Endodermal cell (in vitro differentiated cells): Measurements from ENCODE around the gene TBC1D13. TPM values are rescaled to one million over a fixed set of nuclear protein-coding genes. Genes with fewer than 3 reads are reported as not detected.

Experiments used
- DNase-seq: peaks from one replicate; pipeline ENCODE4 v3.0.0-alpha.2; 2017
- H3K27ac ChIP-seq: 2 replicates; pipeline ENCODE4 v1.5.1; 2013; ENCODE audit warnings: mild to moderate bottlenecking, low read depth, low read length, moderate library complexity
- H3K27me3 ChIP-seq: 2 replicates; pipeline ENCODE4 v1.6.1; 2013; ENCODE audit warnings: mild to moderate bottlenecking, low read length, moderate library complexity; ENCODE audit not compliant: insufficient read depth, control insufficient read depth, poor library complexity, severe bottlenecking
- H3K36me3 ChIP-seq: 2 replicates; pipeline ENCODE4 v1.7.0; 2013; ENCODE audit warnings: mild to moderate bottlenecking, low read length, moderate library complexity; ENCODE audit not compliant: control insufficient read depth, insufficient read depth
- H3K4me1 ChIP-seq: one replicate; pipeline ENCODE4 v1.7.0; 2013; ENCODE audit warnings: low read length; ENCODE audit not compliant: control insufficient read depth, insufficient read depth
- H3K4me3 ChIP-seq: 2 replicates; pipeline ENCODE4 v1.5.1; 2013; ENCODE audit warnings: mild to moderate bottlenecking, low read length, moderate library complexity
- H3K9ac ChIP-seq: 2 replicates; pipeline ENCODE4 v1.6.1; 2013; ENCODE audit warnings: mild to moderate bottlenecking, low read length, moderate library complexity; ENCODE audit not compliant: poor library complexity, severe bottlenecking; ENCODE audit errors: extremely low read depth
- H3K9me3 ChIP-seq: 2 replicates; pipeline ENCODE4 v1.6.1; 2013; ENCODE audit warnings: mild to moderate bottlenecking, low read length, moderate library complexity; ENCODE audit not compliant: control insufficient read depth
- H3K27ac Mint-ChIP-seq: 2 replicates; pipeline ENCODE4 v1.8.0; 2020; ENCODE audit warnings: mixed read lengths
- H3K27me3 Mint-ChIP-seq: 2 replicates; pipeline ENCODE4 v1.8.0; 2021; ENCODE audit warnings: mild to moderate bottlenecking, mixed read lengths; ENCODE audit not compliant: insufficient read depth
- H3K36me3 Mint-ChIP-seq: 2 replicates; pipeline ENCODE4 v1.8.0; 2020; ENCODE audit warnings: low read depth, mixed read lengths
- H3K4me1 Mint-ChIP-seq: 2 replicates; pipeline ENCODE4 v1.8.0; 2020; ENCODE audit warnings: mixed read lengths
- H3K4me3 Mint-ChIP-seq: 2 replicates; pipeline ENCODE4 v1.8.0; 2020; ENCODE audit warnings: mild to moderate bottlenecking, moderate library complexity, mixed read lengths
- H3K9me3 Mint-ChIP-seq: 2 replicates; pipeline ENCODE4 v1.8.0; 2020; ENCODE audit warnings: mild to moderate bottlenecking, mixed read lengths
- WGBS, 2 experiments: methylation state at CpG; one replicate each; pipeline versions ENCODE4 v1.1.5 to v1.1.7; 2013; ENCODE audit warnings: missing lambda C conversion rate in 2 of 2, mixed read lengths in 1 of 2; ENCODE audit not compliant: insufficient coverage in 1 of 2, insufficient read length in 1 of 2; 5-methylcytosine and 5-hydroxymethylcytosine counted together
- total RNA-seq, 2 donors: library from RNA; stranded (reverse); fragmentation: NEBNext Ultra II Directional in 1 of 2; extraction: Animal tissue kit (Norgen Biotek cat#: 25700) in 1 of 2; gene quantifications; 2 replicates in 1 of 2; 3 replicates in 1 of 2; pipeline ENCODE4 v1.2.1, GENCODE V29; 2021
- TF ChIP-seq, protein P1 (sequence below): fragments of 200-600 bp; sonication (generic); conservative IDR thresholded peaks from 2 replicates; pipeline ENCODE4 v1.5.0; 2021; ENCODE audit warnings: antibody characterized with exemption, mild to moderate bottlenecking

The TBC1D13 gene
- total RNA-seq, 2 donors from 2014 or later, result 30.2 to 34.3 TPM

GRCh38 chr9:128753627-128754026, 33.4 kb upstream of the TBC1D13 start:
- no peaks in the 10 kb centered on the region for H3K9me3 ChIP-seq
- no peaks in the 10 kb centered on the region for H3K27me3 ChIP-seq
- Mint-ChIP-seq H3K36me3 (peaks cover 12% of the 10 kb centered on the region), H3K27ac (no peak overlapping the region), H3K4me3 (no peak overlapping the region), H3K27me3 (no peaks in the 10 kb centered on the region), H3K9me3 (no peaks in the 10 kb centered on the region), H3K4me1 (no peaks in the 10 kb centered on the region)
- H3K4me3 ChIP-seq, result no peak overlapping the region
- peaks cover 31% of the 10 kb centered on the region for H3K36me3 ChIP-seq
- 93 to 98% methylated on average over 13 to 16 of the region's 16 CpGs for WGBS, 2 experiments
- DNase-seq, result no peak
- H3K9ac ChIP-seq, result no peak overlapping the region
- TF ChIP-seq, protein P1, sequence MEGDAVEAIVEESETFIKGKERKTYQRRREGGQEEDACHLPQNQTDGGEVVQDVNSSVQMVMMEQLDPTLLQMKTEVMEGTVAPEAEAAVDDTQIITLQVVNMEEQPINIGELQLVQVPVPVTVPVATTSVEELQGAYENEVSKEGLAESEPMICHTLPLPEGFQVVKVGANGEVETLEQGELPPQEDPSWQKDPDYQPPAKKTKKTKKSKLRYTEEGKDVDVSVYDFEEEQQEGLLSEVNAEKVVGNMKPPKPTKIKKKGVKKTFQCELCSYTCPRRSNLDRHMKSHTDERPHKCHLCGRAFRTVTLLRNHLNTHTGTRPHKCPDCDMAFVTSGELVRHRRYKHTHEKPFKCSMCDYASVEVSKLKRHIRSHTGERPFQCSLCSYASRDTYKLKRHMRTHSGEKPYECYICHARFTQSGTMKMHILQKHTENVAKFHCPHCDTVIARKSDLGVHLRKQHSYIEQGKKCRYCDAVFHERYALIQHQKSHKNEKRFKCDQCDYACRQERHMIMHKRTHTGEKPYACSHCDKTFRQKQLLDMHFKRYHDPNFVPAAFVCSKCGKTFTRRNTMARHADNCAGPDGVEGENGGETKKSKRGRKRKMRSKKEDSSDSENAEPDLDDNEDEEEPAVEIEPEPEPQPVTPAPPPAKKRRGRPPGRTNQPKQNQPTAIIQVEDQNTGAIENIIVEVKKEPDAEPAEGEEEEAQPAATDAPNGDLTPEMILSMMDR, result no peak
- no peaks in the 10 kb centered on the region for H3K4me1 ChIP-seq
- H3K27ac ChIP-seq, result no peak overlapping the region

DNA sequence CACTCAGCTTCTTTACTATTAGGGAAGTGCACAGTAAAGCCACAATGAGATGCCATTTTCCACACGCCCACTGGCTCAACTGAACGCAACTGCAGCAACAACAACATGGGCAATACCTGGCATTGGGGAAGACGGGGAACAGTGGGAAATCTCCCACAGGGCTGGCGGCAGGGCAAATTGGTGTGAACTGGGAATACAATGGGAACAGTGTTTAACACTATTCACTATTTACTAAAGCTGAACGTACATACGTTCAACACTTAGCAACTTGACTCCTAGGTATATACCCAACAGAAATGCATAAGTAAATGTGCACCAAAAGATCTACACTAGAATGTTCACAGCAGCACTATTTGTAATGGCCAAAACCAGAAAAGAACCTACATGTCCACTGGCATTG, 29.5 kb upstream of the TBC1D13 start:
- Mint-ChIP-seq H3K36me3 (peaks cover 5% of the 10 kb centered on the region), H3K4me1 (no peaks in the 10 kb centered on the region), H3K9me3 (no peaks in the 10 kb centered on the region), H3K27ac (no peak overlapping the region), H3K4me3 (no peak overlapping the region), H3K27me3 (no peaks in the 10 kb centered on the region)
- Histone ChIP-seq H3K27me3 (no peaks in the 10 kb centered on the region), H3K9ac (no peak overlapping the region), H3K9me3 (no peaks in the 10 kb centered on the region), H3K27ac (no peak overlapping the region), H3K4me3 (no peak overlapping the region), H3K36me3 (peaks cover 13% of the 10 kb centered on the region), H3K4me1 (no peaks in the 10 kb centered on the region)
- WGBS, 2 experiments, result 90 to 94% methylated on average over 5 to 6 of the region's 6 CpGs
- TF ChIP-seq, protein P1, result no peak
- DNase-seq, result no peak

DNA sequence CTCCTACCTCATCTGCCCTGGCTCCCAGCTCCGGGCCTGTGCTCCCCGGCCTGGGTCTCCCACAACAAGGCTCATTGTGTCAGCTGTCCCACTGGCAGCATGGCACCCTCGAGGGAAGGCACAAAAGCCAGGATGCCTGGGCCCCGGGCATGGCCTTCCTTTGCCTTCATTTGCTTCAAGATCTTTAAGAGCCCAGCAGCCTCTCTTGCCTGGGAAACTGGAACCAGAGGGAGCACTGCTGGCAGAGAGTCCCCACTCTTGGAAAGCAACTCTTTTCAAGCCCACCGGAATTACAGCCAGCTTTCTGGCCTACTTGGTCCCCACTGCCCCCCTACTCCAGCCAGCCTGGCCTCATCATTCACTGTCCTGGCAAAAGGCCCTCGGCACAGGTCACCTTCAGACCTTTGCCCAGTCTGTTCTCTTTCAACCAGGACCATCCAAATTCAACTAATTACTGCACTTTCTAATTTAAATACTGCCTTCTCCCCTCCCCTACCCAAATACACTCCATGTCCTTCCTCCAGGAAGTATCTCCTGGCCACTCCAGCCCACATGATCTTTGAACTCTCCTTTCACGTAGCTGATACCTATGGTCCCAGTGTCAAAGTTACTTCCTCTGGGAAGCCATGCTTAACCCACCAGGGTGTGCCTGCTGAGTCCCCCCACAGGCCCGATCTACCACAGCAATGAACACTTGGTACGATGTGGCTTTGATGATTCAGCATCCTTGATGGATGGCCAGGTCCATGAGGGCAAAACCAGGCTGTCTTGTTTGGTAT, 24.2 kb upstream of the TBC1D13 start:
- H3K27me3 Mint-ChIP-seq, result no peaks in the 10 kb centered on the region
- no peak overlapping the region for H3K9ac ChIP-seq
- no peak overlapping the region for H3K4me3 ChIP-seq
- WGBS, 2 experiments, result 86 to 91% methylated on average over 6 to 9 of the region's 9 CpGs
- H3K27ac ChIP-seq, result no peak overlapping the region
- H3K27ac Mint-ChIP-seq, result peak overlapping the region; percentile 6
- peaks cover 7% of the 10 kb centered on the region for H3K36me3 Mint-ChIP-seq
- H3K9me3 ChIP-seq, result no peaks in the 10 kb centered on the region
- H3K9me3 Mint-ChIP-seq, result no peaks in the 10 kb centered on the region
- DNase-seq, result no peak
- H3K27me3 ChIP-seq, result no peaks in the 10 kb centered on the region
- peaks cover 14% of the 10 kb centered on the region for H3K4me1 Mint-ChIP-seq
- no peak overlapping the region for H3K4me3 Mint-ChIP-seq
- H3K36me3 ChIP-seq, result peaks cover 6% of the 10 kb centered on the region
- TF ChIP-seq, protein P1, result no peak
- H3K4me1 ChIP-seq, result no peaks in the 10 kb centered on the region
